CD4-positive, alpha-beta memory T cell (primary cell): ENCODE data around the gene BICC1. TPM values are rescaled to one million over a fixed set of nuclear protein-coding genes. Genes with fewer than 3 reads are reported as not detected.

Experiments
- CTCF ChIA-PET: fragments of 350-600 bp; sonication (Branson Sonifier 250); formaldehyde crosslinking; loops from one replicate; lab custom pipeline; 2021; ENCODE audit warnings: inconsistent platforms; ENCODE audit not compliant: partially characterized antibody; lab: Charles Lee
- POLR2A ChIA-PET: fragments of 350-600 bp; sonication (Branson Sonifier 250); formaldehyde crosslinking; loops from one replicate; lab custom pipeline; 2021; ENCODE audit not compliant: partially characterized antibody; lab: Charles Lee
- DNase-seq, 5 donors: peaks; one replicate each; pipeline versions ENCODE4 v3.0.0 to v3.0.0-alpha.2; 2020 to 2022; ENCODE audit warnings: mixed read lengths in 1 of 5
- H3K27ac ChIP-seq: one replicate; pipeline ENCODE4 v1.7.0; 2013; ENCODE audit warnings: low read depth, low read length
- H3K27me3 ChIP-seq: 2 replicates; pipeline ENCODE4 v1.7.0; 2013; ENCODE audit warnings: mild to moderate bottlenecking, low read length, moderate library complexity; ENCODE audit not compliant: insufficient read depth
- H3K36me3 ChIP-seq: 2 replicates; pipeline ENCODE4 v1.7.0; 2013; ENCODE audit warnings: mild to moderate bottlenecking, low read length, moderate library complexity; ENCODE audit not compliant: insufficient read depth
- H3K4me1 ChIP-seq: 2 replicates; pipeline ENCODE4 v1.7.0; 2013; ENCODE audit warnings: mild to moderate bottlenecking, low read length, moderate library complexity; ENCODE audit not compliant: insufficient read depth
- H3K4me3 ChIP-seq, 2 donors: one replicate each; pipeline ENCODE4 v1.7.0; 2013; ENCODE audit warnings: low read length in 2 of 2, mild to moderate bottlenecking in 1 of 2
- H3K9me3 ChIP-seq, 2 donors: one replicate each; pipeline ENCODE4 v1.7.0; 2013; ENCODE audit warnings: low read length in 2 of 2, control low read depth in 1 of 2; ENCODE audit not compliant: control insufficient read depth in 1 of 2
- H3K27ac Mint-ChIP-seq, 7 donors: one replicate each; pipeline ENCODE4 v1.8.0; 2020 to 2021; ENCODE audit warnings: mixed read lengths in 7 of 7, mild to moderate bottlenecking in 6 of 7, inconsistent platforms in 3 of 7, moderate library complexity in 3 of 7
- H3K27me3 Mint-ChIP-seq, 2 donors: one replicate each; pipeline ENCODE4 v1.8.0; 2020 to 2021; ENCODE audit warnings: mixed read lengths in 2 of 2
- H3K36me3 Mint-ChIP-seq, 2 donors: one replicate each; pipeline ENCODE4 v1.8.0; 2020 to 2021; ENCODE audit warnings: mixed read lengths in 2 of 2, inconsistent platforms in 1 of 2, mild to moderate bottlenecking in 1 of 2
- H3K4me1 Mint-ChIP-seq, 4 donors: one replicate each; pipeline ENCODE4 v1.8.0; 2020 to 2021; ENCODE audit warnings: mixed read lengths in 4 of 4, mild to moderate bottlenecking in 1 of 4
- H3K4me3 Mint-ChIP-seq, 8 donors: one replicate each; pipeline ENCODE4 v1.8.0; 2020 to 2021; ENCODE audit warnings: mixed read lengths in 8 of 8, mild to moderate bottlenecking in 7 of 8, moderate library complexity in 6 of 8, inconsistent platforms in 3 of 8
- H3K9me3 Mint-ChIP-seq, 8 donors: one replicate each; pipeline ENCODE4 v1.8.0; 2020 to 2021; ENCODE audit warnings: mixed read lengths in 8 of 8, mild to moderate bottlenecking in 5 of 8, inconsistent platforms in 3 of 8, moderate library complexity in 1 of 8
- intact Hi-C: fragments of 100-400 bp; cut with micrococcal nuclease; formaldehyde crosslinking; loops from one replicate; pipeline ENCODE4 v1.15.1; 2023
- polyA plus RNA-seq, 2 donors: library from polyadenylated mRNA; unstranded; fragments of 300-500 nt; fragmentation: Illumina TruSeq; gene quantifications; one replicate each; pipeline ENCODE4 v1.2.3, GENCODE V29; 2021
- total RNA-seq, 2 experiments: library from RNA; stranded (reverse); gene quantifications; one replicate each; pipeline ENCODE4 v1.2.3, GENCODE V29; 2021

Gene BICC1
- total and polyA plus RNA-seq, 4 experiments from 2014 or later: not detected

GRCh38 chr10:58555170-58555929, 42.7 kb downstream of the BICC1 start:
- Histone ChIP-seq H3K4me3 (no peak overlapping the region), H3K27ac (no peak overlapping the region), H3K27me3 (no peaks in the 10 kb centered on the region), H3K9me3 (no peaks in the 10 kb centered on the region), H3K36me3 (no peaks in the 10 kb centered on the region), H3K4me1 (no peaks in the 10 kb centered on the region)
- intact Hi-C loops: no loop called here
- DNase-seq: no peak
- no peaks in the 10 kb centered on the region for H3K4me1 Mint-ChIP-seq
- H3K36me3 Mint-ChIP-seq: no peaks in the 10 kb centered on the region
- no peak overlapping the region for H3K4me3 Mint-ChIP-seq
- no peak overlapping the region for H3K27ac Mint-ChIP-seq
- ChIA-PET CTCF (no interaction called here), POLR2A (no interaction called here)
- H3K27me3 Mint-ChIP-seq: no peaks in the 10 kb centered on the region
- peaks cover 0 to 29% (median 15%) of the 10 kb centered on the region in 8 donors for H3K9me3 Mint-ChIP-seq

GRCh38 chr10:58555930-58556311, 43.2 kb downstream of the BICC1 start:
- H3K27me3 Mint-ChIP-seq: no peaks in the 10 kb centered on the region
- H3K36me3 ChIP-seq: no peaks in the 10 kb centered on the region
- no peak for DNase-seq
- peaks cover 0 to 34% (median 15%) of the 10 kb centered on the region in 8 donors for H3K9me3 Mint-ChIP-seq
- H3K27me3 ChIP-seq: no peaks in the 10 kb centered on the region
- H3K4me1 Mint-ChIP-seq: no peaks in the 10 kb centered on the region
- no peaks in the 10 kb centered on the region for H3K4me1 ChIP-seq
- intact Hi-C loops: no loop called here
- no peak overlapping the region for H3K27ac ChIP-seq
- H3K4me3 Mint-ChIP-seq: no peak overlapping the region
- no peak overlapping the region for H3K4me3 ChIP-seq
- no peaks in the 10 kb centered on the region for H3K36me3 Mint-ChIP-seq
- ChIA-PET POLR2A (no interaction called here), CTCF (no interaction called here)
- H3K9me3 ChIP-seq: no peaks in the 10 kb centered on the region
- H3K27ac Mint-ChIP-seq: no peak overlapping the region

GRCh38 chr10:58556516-58557165, 44.0 kb downstream of the BICC1 start:
- intact Hi-C loops: no loop called here
- H3K9me3 Mint-ChIP-seq: peaks cover 0 to 37% (median 19%) of the 10 kb centered on the region in 8 donors

GRCh38 chr10:58557714-58558113, 45.0 kb downstream of the BICC1 start:
- Mint-ChIP-seq H3K36me3 (no peaks in the 10 kb centered on the region), H3K9me3 (peaks cover 0 to 48% (median 29%) of the 10 kb centered on the region in 8 donors), H3K27me3 (no peaks in the 10 kb centered on the region), H3K4me3 (no peak overlapping the region), H3K4me1 (no peaks in the 10 kb centered on the region), H3K27ac (no peak overlapping the region)
- H3K36me3 ChIP-seq: no peaks in the 10 kb centered on the region
- POLR2A ChIA-PET: no interaction called here
- CTCF ChIA-PET: no interaction called here
- intact Hi-C loops: no loop called here
- H3K27ac ChIP-seq: no peak overlapping the region
- peaks cover 0 to 3% of the 10 kb centered on the region in 2 donors for H3K9me3 ChIP-seq
- H3K4me3 ChIP-seq: no peak overlapping the region
- no peaks in the 10 kb centered on the region for H3K27me3 ChIP-seq
- no peak for DNase-seq
- no peaks in the 10 kb centered on the region for H3K4me1 ChIP-seq

More at GRCh38 chr10:58556516-58557165, 44.0 kb downstream of the BICC1 start:
- H3K4me3 ChIP-seq: no peak overlapping the region
- H3K27ac ChIP-seq: no peak overlapping the region
- no peaks in the 10 kb centered on the region for H3K9me3 ChIP-seq
- no peaks in the 10 kb centered on the region for H3K36me3 Mint-ChIP-seq
- H3K4me1 ChIP-seq: no peaks in the 10 kb centered on the region
- no peak for DNase-seq
- CTCF ChIA-PET: no interaction called here
- no peaks in the 10 kb centered on the region for H3K27me3 Mint-ChIP-seq
- POLR2A ChIA-PET: no interaction called here
- H3K27ac Mint-ChIP-seq: no peak overlapping the region
- H3K4me3 Mint-ChIP-seq: no peak overlapping the region
- H3K27me3 ChIP-seq: no peaks in the 10 kb centered on the region
- no peaks in the 10 kb centered on the region for H3K4me1 Mint-ChIP-seq
- no peaks in the 10 kb centered on the region for H3K36me3 ChIP-seq

GRCh38 chr10:58560068-58560467, 47.4 kb downstream of the BICC1 start:
- H3K4me1 Mint-ChIP-seq: no peaks in the 10 kb centered on the region
- intact Hi-C loops: no loop called here
- peaks cover 0 to 1% of the 10 kb centered on the region in 2 donors for H3K27me3 Mint-ChIP-seq
- H3K4me3 Mint-ChIP-seq: no peak overlapping the region
- Histone ChIP-seq H3K9me3 (peaks cover 0 to 3% of the 10 kb centered on the region in 2 donors), H3K36me3 (no peaks in the 10 kb centered on the region), H3K4me1 (no peaks in the 10 kb centered on the region), H3K4me3 (no peak overlapping the region), H3K27me3 (no peaks in the 10 kb centered on the region), H3K27ac (no peak overlapping the region)
- POLR2A ChIA-PET: no interaction called here
- H3K27ac Mint-ChIP-seq: no peak overlapping the region
- CTCF ChIA-PET: no interaction called here
- no peaks in the 10 kb centered on the region for H3K36me3 Mint-ChIP-seq
- H3K9me3 Mint-ChIP-seq: peaks cover 0 to 51% (median 32%) of the 10 kb centered on the region in 8 donors
- DNase-seq: no peak

GRCh38 chr10:58565271-58565670, 52.6 kb downstream of the BICC1 start:
- no peak overlapping the region for H3K27ac ChIP-seq
- Mint-ChIP-seq H3K4me3 (no peak overlapping the region), H3K36me3 (no peaks in the 10 kb centered on the region), H3K9me3 (peaks cover 0 to 26% (median 19%) of the 10 kb centered on the region in 8 donors), H3K27ac (no peak overlapping the region), H3K4me1 (no peaks in the 10 kb centered on the region), H3K27me3 (peaks cover 0 to 3% of the 10 kb centered on the region in 2 donors)
- no peaks in the 10 kb centered on the region for H3K4me1 ChIP-seq
- no peak for DNase-seq
- no peaks in the 10 kb centered on the region for H3K27me3 ChIP-seq
- H3K4me3 ChIP-seq: no peak overlapping the region
- POLR2A ChIA-PET: no interaction called here
- H3K9me3 ChIP-seq: peaks cover 0 to 3% of the 10 kb centered on the region in 2 donors
- intact Hi-C loops: no loop called here
- CTCF ChIA-PET: no interaction called here
- no peaks in the 10 kb centered on the region for H3K36me3 ChIP-seq

GRCh38 chr10:58567652-58568051, 55.0 kb downstream of the BICC1 start:
- Histone ChIP-seq H3K4me3 (no peak overlapping the region), H3K27me3 (no peaks in the 10 kb centered on the region), H3K4me1 (no peaks in the 10 kb centered on the region), H3K27ac (no peak overlapping the region), H3K36me3 (no peaks in the 10 kb centered on the region), H3K9me3 (peaks cover 0 to under 1% of the 10 kb centered on the region in 2 donors)
- Mint-ChIP-seq H3K36me3 (no peaks in the 10 kb centered on the region), H3K4me3 (no peak overlapping the region), H3K27me3 (peaks cover 0 to 3% of the 10 kb centered on the region in 2 donors), H3K4me1 (no peaks in the 10 kb centered on the region), H3K27ac (no peak overlapping the region), H3K9me3 (peaks cover 0 to 14% (median 7%) of the 10 kb centered on the region in 8 donors)
- CTCF ChIA-PET: no interaction called here
- intact Hi-C loops: no loop called here
- POLR2A ChIA-PET: no interaction called here
- no peak for DNase-seq
